Activated CD8-positive, alpha-beta memory T cell treated with anti-CD3 and anti-CD28 coated beads for 36 hours (primary cell): ENCODE results near the gene USP54. TPM values are rescaled to one million over a fixed set of nuclear protein-coding genes. Genes with fewer than 3 reads are reported as not detected.
"Not testable (repeated sequence)": the region's sequence is repeated elsewhere in the genome, so short reads cannot be mapped to it uniquely, and the experiment has no call there.

Experiments used
- CTCF ChIA-PET: fragments of 350-600 bp; sonication (Branson Sonifier 250); formaldehyde crosslinking; loops from one replicate; lab custom pipeline; 2021; ENCODE audit warnings: antibody characterized with exemption; lab: Charles Lee
- POLR2A ChIA-PET: fragments of 350-600 bp; sonication (Branson Sonifier 250); formaldehyde crosslinking; loops from one replicate; lab custom pipeline; 2021; ENCODE audit warnings: antibody characterized with exemption; lab: Charles Lee
- total RNA-seq, 2 experiments: library from RNA; stranded (reverse); gene quantifications; one replicate each; pipeline ENCODE4 v1.2.3, GENCODE V29; 2021

USP54 gene, protein sequence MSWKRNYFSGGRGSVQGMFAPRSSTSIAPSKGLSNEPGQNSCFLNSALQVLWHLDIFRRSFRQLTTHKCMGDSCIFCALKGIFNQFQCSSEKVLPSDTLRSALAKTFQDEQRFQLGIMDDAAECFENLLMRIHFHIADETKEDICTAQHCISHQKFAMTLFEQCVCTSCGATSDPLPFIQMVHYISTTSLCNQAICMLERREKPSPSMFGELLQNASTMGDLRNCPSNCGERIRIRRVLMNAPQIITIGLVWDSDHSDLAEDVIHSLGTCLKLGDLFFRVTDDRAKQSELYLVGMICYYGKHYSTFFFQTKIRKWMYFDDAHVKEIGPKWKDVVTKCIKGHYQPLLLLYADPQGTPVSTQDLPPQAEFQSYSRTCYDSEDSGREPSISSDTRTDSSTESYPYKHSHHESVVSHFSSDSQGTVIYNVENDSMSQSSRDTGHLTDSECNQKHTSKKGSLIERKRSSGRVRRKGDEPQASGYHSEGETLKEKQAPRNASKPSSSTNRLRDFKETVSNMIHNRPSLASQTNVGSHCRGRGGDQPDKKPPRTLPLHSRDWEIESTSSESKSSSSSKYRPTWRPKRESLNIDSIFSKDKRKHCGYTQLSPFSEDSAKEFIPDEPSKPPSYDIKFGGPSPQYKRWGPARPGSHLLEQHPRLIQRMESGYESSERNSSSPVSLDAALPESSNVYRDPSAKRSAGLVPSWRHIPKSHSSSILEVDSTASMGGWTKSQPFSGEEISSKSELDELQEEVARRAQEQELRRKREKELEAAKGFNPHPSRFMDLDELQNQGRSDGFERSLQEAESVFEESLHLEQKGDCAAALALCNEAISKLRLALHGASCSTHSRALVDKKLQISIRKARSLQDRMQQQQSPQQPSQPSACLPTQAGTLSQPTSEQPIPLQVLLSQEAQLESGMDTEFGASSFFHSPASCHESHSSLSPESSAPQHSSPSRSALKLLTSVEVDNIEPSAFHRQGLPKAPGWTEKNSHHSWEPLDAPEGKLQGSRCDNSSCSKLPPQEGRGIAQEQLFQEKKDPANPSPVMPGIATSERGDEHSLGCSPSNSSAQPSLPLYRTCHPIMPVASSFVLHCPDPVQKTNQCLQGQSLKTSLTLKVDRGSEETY (N-terminal part only)
- 10 to 100 TPM; 11.6 to 14.0 TPM for total RNA-seq

DNA sequence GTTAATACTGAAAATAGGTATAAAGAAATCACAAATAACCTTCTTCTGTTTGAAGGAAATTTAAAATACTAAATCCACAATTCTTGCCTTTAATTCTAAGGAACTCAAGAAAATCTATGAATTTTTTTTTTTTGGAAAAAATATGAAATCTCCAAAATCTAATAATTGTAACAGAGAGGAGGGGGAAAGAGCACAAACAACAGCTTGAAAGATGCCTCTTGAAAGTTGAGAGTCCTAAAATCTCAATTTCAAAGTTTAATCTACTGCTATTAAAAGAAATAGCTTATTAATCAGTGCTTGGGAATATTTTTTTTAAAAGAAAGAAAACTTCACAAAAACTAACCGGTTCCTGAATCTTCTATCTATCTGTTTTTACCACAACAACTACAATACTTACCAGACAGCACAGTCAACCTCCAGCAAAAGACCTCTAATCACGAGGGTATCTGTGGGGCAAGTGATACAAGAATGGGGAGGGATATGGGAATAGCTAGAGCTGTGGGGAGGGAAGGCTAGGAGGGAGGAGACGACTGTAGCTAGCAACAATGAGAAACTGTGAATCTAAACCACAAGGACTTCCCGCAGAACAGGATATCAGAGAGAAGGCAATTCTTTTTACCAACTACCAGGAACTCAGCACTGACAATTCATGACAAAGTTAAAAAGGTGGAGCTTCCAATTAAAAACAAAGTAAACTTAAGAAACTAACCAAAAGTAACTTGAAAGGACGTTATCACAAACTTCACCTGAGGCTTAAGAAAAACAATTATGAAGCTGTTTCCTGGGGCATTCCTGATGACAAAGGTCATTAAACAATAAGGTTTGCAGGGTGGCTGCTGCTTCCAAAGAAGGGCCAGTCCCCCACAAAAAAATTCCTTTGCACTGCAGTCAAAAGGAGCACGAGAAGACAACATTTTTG is at the start of gene USP54:
USP54 (minus strand) TSS at position 462 of the 919 bp plus-strand sequence. CDS start 15,684 bp downstream, outside the sequence.
- CTCF ChIA-PET: interaction anchor here (1.2 to 1.9 kb wide), 2 partner anchors 9 to 62 kb away, joined by 4 read pairs; no protein-coding TSS in a partner anchor
- POLR2A ChIA-PET: no interaction called here

DNA sequence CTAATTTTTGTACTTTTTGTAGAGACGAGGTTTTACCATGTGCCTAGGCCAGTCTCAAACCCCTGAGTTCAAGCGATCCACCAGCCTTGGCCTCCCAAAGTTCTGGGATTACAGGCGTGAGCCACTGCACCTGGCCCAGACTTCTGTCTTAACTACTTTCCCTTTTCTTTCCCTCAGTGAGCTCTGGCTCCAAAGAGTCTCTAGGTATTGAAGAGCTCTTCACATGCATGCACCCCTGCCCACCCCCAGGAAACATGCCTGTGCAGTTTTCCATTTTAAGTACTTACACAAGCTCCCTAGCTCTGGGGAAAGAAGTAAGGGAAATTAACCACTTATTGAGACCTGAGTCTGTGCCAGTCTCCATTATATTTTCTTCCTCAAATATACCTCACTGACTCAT is 48.1 kb upstream of the USP54 start:
- ChIA-PET POLR2A (no interaction called here), CTCF (interaction anchor here (1.3 kb wide), 1 partner anchor 8 kb away, joined by 3 read pairs; no protein-coding TSS in a partner anchor)

DNA sequence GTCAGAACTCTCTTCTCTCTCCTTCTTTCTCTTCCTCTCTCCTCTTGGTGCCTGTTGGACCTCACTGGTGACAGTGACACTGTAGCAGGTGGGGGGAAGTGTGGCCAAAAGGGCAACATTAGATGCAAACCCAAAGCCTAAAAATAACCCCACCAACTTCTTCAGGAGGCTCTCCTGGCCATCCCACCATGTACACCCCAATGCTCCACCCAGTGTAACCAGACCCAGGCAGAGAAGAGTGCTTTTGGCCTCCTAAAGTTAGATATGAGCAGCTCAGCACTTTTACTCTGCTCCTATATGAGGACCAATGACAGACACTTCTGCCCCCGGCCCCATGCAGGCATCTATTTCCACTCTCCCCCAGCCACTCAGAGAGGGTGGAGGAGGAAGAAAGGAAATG is 44.6 kb upstream of the USP54 start:
- ChIA-PET CTCF (no interaction called here), POLR2A (no interaction called here)

DNA sequence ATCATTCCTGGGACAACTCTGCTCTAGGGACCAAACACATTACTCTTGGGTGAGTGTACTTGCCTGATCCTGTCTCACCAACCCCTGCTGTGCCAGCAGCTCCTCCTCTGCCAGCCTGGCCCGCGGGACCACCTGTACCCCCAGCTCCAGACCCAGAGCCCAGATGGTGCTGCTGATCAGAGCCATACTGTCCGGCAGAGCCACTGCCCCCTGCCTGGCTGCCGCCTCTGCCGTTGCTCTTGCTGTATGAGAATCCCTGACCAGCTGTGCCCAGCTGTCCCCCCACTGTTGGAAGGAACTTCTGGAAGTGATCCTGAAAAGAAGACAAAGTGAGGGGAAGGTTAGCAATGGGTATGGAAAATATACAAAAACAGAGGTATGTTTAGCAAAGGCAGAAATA is 43.3 kb upstream of the USP54 start:
- POLR2A ChIA-PET: no interaction called here
- CTCF ChIA-PET: interaction anchor here (1.1 kb wide), 1 partner anchor 9 kb away, joined by 4 read pairs; no protein-coding TSS in a partner anchor

DNA sequence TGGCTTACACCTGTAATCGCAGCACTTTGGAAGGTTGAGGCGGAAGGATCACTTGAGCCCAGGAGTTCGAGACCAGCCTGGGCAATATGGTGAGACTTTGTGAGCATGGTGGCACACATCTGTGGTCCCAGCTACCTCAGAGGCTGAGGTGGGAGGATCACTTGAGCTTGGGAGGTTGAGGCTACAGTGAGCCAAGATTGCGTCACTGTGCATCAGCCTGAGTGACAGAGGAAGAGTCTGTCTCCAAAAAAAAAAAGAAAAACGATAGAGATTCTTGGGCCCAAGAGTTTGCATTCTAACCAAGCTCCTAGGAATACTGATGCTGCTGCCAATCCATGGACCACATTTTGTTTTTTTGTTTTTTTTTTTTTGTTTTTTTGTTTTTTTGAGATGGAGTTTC is 38.0 kb upstream of the USP54 start:
- CTCF ChIA-PET: no interaction called here
- POLR2A ChIA-PET: no interaction called here

DNA sequence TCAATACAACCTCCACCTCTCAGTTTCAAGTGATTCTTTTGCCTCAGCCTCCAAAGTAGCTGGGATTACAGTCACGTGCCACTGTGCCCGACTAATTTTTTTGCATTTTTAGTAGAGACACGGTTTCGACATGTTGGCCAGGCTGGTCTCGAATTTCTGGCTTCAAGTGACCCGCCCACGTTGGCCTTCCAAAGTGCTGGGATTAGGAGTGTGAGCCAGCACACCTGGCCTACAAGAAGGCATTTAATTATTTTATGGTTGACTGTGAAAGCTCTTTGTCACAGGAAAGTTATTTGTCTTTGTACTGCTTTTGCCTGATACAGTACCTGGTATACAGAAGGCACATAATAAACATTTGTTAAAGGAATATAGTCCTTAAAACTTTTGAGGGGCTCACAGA is 37.3 kb upstream of the USP54 start:
- POLR2A ChIA-PET: no interaction called here
- CTCF ChIA-PET: no interaction called here

DNA sequence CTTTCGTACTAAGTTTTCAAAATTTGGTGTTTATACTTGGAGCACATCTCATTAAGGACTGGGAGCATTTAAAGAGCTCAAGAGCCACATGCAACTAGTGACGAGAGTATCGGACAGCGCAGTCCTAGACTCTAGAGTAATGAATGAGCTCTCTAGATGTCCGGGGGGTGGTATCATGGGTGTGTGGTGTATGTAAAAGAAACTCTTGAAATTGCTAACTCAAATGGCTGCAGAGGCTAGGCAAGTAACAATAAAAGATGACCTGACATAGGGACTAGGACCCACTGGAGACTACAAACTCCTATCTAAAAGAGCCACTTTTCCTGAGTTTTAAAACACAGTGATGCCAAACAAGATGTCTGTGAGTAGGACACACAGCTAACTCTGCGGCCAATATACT is 36.2 kb upstream of the USP54 start:
- CTCF ChIA-PET: interaction anchor here (1.4 kb wide), 1 partner anchor 16 kb away, joined by 4 read pairs; no protein-coding TSS in a partner anchor
- POLR2A ChIA-PET: interaction anchor here (0.6 kb wide), 1 partner anchor 119 kb away, joined by 3 read pairs; no protein-coding TSS in a partner anchor

DNA sequence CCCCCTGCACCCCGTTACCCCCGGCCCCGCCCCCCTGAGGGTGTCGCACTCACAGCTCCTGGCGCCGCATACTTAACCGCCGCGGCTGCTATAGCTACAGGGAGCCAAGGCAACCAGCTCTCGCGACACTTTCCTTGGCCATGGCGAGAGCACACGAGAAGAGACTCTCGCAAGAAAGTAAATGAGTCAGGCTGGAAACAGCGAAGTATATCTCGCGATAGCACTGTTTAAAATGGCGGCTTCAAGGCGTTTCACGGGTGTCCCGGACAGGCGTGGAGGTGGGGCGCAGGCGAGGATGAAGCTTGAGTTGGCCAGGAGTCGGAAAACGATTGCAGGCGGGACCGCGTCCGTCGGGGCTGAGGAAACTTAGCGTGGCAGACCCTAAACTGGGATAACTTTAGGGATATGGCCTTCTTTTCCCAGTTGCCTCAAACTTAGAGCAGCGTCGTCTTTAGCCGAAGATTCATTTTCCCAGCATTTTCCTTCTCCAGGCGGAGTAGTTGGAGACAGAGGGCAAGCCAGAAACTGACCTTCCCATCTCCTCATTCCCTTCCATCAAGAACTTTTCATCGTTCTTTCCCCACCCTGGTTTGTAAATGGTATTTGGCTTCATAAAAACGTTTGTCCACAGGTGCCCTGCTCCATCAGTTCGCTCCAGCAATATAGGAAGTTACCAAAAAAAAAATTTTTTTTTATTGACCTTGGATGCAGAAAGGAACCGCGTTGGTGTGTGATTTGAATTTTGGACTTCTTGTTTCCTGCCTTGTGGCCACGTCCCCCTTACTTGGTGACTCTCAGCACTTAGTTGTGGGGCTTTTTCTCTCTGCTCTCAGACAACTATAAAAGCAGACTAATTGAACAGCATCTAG is 35.0 kb upstream of the USP54 start:
- ChIA-PET POLR2A (interaction anchor here (0.5 to 1.4 kb wide), 2 partner anchors 131 to 531 kb away, joined by 5 to 9 read pairs; partner anchors contain the start of gene PPP3CB), CTCF (interaction anchor here (1.3 to 2.8 kb wide), 2 partner anchors 18 to 97 kb away, joined by 3 to 9 read pairs; no protein-coding TSS in a partner anchor)

DNA sequence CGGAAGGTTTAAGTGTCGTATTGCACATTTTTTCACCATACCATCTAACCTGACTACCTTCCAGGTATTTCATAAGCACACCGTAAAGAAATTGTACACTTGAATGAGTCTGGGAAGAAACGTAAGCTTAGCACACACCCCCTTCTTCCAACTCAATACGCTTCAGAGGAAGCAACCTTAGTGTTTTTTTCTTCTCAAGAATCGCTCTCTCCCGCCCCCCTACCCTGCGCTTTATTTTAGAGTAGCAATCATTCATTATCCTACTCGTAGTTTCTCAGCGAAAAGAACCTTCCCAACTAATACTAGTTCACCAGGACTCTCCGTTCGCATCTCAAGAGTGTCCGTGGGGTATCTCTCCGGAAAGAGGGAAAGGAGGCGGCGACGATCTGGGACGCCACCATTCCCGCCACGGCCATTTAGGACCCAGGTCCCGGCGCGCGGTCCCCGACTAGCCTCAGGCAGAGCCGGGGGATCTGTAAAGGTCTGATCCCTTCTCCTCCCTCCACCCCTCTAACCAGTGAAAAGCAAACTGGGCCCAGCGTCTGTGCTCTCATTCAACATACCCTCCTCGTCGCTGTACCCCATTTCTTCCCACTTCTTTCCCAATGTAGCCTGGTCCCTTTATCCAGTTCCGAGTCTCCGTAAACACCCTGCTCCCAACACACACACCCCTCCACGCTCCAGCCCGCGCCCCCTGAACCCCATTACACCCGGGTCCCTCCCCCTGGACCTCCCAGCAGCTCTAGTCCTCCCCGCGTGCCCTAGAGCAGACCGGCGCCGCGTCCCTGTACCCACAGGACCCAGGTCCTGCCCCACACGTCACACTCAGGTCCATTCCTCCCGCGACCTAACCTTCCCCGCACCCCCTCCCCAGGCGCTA is 34.1 kb upstream of the USP54 start:
- ChIA-PET POLR2A (interaction anchor here (0.5 to 1.4 kb wide), 3 partner anchors 130 to 555 kb away, joined by 5 to 9 read pairs (median 7); partner anchors contain the start of gene PPP3CB), CTCF (interaction anchor here (1.3 to 2.8 kb wide), 2 partner anchors 19 to 96 kb away, joined by 3 to 9 read pairs; no protein-coding TSS in a partner anchor)

DNA sequence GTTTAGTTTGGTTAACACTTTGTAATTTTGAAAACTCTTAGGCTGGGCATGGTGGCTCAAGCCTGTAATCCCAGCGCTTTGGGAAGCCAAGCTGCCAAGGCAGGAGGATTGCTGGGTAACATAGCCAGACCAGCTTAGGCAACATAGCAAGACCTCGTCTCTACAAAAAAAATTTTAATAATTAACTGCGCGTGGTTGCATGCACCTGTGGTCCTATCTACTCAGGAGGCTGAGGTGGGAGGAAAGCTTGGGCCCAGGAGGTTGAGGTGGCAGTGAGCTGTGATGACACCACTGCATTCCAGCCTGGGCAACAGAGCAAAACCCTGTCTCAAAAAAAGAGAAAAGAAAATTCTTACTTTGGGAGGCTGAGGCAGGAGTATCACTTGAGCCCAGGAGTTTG is 31.9 kb upstream of the USP54 start:
- ChIA-PET CTCF (interaction anchor here (0.6 kb wide), 1 partner anchor 947 kb away, joined by 5 read pairs; no protein-coding TSS in a partner anchor), POLR2A (no interaction called here)

DNA sequence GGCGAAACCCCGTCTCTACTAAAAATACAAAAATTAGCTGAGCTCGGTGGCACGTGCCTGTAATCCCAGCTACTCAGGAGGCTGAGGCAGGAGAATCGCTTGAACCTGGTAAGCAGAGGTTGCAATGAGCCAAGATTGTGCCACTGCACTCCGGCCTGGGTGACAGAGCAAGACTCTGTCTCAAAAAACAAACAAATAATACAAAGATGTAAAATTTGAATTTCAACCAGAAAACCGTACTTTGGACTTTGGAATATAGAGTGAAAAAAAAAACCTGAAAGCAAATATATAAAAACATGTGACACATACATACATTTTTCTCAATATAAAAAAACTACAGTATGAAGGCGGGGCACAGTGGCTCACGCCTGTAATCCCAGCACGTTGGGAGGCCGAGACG is 29.8 kb upstream of the USP54 start:
- POLR2A ChIA-PET: not testable (repeated sequence)
- CTCF ChIA-PET: interaction anchor here (0.7 kb wide), 1 partner anchor 491 kb away, joined by 3 read pairs; no protein-coding TSS in a partner anchor

DNA sequence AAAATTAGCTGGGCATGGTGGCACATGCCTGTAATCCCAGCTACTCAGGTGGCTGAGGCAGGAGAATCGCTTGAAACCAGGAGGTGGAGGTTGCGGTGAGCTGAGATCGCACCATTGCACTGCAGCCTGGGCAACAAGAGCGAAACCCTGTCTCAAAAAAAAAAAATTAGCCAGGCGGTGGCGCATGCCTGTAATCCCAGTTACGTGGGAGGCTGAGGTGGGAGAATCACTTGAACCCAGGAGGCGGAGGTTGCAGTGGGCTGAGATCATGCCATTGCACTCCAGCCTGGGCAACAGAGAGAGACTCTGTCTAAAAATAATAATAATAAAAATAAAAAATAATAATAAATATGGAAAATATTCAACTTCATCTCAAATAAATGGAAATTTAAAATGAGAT is 26.0 kb upstream of the USP54 start:
- POLR2A ChIA-PET, CTCF ChIA-PET: not testable (repeated sequence)

DNA sequence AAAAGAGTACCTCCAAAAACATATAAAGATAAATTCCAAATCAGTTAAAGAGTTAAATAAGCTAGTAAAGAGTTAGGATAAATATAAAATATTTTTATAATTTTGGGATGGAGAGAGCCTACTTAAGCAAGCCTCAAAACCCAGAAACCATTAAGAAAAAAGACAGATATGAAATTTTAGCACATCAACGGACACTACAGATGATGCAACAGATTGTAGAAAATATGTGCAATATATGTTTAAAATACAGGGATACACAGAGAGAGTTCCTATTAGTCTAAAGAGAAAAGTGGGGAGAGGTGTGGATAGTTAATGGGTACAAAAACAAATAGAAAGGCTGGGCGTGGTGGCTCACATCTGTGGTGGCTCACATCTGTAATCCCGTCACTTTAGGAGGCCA is 23.6 kb upstream of the USP54 start:
- CTCF ChIA-PET: no interaction called here
- POLR2A ChIA-PET: no interaction called here

DNA sequence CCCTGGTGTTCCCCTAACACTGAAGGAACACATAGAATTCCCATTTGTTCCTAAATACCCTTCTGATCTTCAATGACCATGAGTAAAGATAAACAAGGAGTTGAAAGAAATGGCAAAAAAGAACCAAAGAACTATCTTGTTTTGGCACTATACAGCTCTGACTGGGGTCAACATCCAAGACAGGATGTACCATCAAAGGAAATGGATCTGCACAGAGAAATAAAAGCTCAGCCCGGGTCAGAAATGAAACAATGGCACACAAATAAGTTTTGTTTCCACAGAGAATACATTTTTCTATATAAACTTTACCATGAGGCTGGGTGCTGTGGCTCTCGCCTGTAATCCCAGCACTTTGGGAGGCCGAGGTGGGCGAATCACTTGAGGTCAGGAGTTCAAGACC is 18.0 kb upstream of the USP54 start:
- ChIA-PET POLR2A (no interaction called here), CTCF (interaction anchor here (1.1 kb wide), 1 partner anchor 35 kb away, joined by 3 read pairs; no protein-coding TSS in a partner anchor)

DNA sequence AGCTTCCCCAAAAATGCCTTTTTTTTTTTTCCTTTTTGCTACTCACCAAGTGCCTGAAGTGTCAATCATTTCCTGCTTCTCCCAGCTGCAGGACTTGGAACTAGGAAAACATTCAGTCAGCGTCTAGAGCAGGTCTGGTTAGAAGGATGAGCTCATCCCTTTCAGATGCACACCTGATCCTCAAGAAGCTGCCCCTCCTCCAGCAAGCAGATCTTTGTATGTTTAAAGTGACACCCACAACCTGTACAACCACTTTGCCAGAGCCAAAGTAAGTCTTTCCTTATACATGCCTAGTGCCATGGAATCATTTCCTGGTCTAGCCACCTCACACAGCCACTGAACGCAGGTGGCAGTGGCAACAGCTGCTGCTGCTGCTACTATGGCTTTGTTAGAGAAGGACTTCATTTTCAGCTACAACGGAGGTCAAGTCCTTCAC is 10.4 kb upstream of the USP54 start:
- POLR2A ChIA-PET: no interaction called here
- CTCF ChIA-PET: no interaction called here

DNA sequence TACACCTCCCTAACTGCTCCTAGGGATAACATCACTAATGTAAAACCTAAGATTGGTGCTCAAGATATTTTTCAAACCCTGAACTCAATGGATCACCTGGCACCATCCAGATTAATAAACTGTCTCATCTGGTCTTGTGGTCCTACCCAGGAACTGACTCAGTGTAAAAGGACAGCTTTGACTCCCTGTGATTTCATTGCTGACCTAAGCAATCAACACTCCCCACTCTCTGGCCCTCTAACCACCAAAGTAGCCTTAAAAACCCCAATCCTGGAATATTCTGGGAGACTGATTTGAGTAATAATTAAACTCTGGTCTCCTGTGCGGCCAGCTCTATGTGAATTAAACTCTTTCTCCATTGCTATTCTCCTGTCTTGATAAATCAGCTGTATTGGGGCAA is 6.2 kb upstream of the USP54 start:
- POLR2A ChIA-PET: no interaction called here
- CTCF ChIA-PET: no interaction called here
